T-helper 1 cell (primary cell): ENCODE data around the gene SNURF.
"Not testable (repeated sequence)": the region's sequence is repeated elsewhere in the genome, so short reads cannot be mapped to it uniquely, and the experiment has no call there.

Experiments used
- DNase-seq, 5 donors: peaks; one replicate each; pipeline ENCODE4 v3.0.0-alpha.2; 2012 to 2020
- total RNA-seq, 4 donors: gene quantifications; one replicate each; lab custom pipeline; 2026; lab: John Stamatoyannopoulos, UW

The SNURF gene, protein sequence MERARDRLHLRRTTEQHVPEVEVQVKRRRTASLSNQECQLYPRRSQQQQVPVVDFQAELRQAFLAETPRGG
- 0.27 to 3.1 (median 1.7) reads per million in 4 donors for total RNA-seq

DNA sequence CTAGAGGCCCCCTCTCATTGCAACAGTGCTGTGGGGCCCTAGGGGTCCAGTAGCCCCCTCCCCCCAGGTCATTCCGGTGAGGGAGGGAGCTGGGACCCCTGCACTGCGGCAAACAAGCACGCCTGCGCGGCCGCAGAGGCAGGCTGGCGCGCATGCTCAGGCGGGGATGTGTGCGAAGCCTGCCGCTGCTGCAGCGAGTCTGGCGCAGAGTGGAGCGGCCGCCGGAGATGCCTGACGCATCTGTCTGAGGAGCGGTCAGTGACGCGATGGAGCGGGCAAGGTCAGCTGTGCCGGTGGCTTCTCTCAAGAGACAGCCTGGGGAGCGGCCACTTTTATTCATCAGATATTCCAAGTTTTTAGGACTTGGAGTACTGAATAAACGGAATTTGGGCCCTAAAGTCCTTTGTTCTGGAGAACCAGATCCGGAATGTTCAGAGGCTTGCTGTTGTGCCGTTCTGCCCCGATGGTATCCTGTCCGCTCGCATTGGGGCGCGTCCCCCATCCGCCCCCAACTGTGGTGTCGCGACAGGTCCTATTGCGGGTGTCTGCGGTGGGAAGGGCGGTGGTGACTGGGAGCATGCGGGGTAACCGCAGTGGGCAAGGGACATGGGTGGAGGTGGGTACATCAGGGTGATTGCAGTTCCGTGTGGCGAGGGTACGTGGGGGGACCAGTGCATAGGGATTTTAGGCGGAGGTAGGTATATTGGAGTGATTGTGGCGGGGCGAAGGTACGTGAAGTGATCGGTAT, at the start of gene SNURF, which contains the start of gene SNRPN:
Gene SNURF (plus strand): TSS at position 205 of the 748 bp plus-strand sequence. CDS start 62 bp downstream, at position 267.
Gene SNRPN (plus strand): TSS at position 205 of the 748 bp plus-strand sequence. CDS start 19,467 bp downstream, outside the sequence.
- peak; percentile 35 to 69 (median 46) for DNase-seq

DNA sequence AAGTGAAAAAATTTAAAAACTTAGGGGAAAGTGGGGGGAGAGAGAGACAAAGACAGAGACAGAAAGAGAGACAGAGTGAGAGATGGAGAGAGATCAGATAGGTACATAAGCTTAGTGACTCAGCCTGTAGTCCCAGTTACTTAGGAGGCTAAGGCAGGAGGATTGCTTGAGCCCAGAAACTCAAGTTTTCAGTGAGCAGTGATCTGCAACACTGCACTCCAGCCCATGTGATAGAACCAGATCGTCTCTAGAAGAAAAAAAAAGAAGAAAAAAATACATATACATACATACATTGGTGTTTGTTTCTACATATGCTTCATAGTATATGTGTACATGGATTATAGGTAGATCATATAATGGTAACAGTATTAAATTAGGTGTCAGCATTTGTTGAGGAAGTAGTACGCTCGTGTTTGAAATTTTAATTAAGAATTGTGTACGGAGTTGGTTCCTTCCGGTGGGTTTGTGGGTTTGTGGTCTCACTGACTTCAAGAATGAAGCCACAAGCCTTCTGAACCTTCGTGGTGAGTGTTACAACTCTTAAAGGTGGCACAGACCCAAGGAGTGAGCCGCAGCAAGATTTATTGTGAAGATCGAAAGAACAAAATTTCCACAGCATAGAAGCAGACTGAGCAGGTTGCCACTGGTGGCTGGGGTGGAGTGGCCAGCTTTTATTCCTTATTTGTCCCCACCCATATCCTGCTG, 38.3 kb upstream of the SNURF start:
- DNase-seq, result peak in 2 of 5 donors; percentile 0 to 6

DNA sequence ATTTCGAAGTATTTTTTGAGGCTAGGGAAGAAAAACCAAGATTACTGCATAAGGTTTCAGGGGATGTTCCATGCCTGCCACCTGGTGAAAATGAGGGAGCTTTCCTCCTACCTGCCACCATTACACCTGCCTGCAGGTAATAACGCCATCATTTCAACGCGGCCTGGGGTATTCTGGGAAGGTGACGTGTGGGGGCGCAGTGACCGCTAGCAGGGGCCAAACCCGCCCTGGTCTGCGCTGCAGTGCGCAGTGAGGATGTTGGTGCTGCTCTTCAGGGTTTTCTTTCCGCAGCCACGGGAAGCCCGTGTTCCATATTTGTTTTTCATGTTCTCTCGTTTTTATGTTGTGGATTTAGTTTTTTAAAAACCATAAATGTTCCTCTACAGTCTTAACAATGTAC, 37.4 kb upstream of the SNURF start:
- no peak for DNase-seq

DNA sequence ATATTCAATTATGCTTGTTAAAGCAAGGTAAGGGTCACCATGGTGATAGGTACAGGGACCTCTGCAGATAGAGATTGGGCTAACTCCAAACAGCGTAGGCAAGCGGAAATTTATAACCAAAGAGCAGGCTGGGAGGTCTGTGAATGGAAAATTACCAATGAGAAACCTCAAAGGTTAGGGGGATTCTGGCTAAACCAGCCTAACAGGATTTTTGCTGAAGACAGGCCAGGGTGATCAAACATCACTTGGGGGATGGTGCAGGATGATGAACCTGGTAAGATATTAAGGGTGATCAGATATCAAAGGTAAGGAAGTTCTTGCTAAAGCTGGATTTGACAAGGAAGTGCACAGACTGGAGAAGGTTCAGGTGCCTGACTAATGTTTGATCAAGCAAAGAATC, 35.3 kb upstream of the SNURF start:
- no peak for DNase-seq

DNA sequence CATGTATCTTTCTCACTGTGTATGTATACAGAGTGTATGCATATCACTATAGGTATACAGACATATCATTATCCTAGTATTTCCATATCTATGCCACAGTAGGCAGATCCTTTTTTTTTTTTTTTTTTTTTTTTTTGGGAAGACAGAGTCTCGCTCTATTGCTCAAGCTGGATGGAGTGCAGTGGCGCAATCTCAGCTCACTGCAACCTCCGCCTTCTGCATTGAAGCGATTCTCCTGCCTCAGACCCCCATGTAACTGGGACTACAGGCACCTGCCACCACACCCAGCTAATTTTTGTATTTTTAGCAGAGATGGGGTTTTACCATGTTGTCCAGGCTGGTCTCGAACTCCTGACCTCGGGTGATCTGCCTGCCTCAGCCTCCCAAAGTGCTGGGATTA, 32.0 kb upstream of the SNURF start:
- DNase-seq, result not testable (repeated sequence)

DNA sequence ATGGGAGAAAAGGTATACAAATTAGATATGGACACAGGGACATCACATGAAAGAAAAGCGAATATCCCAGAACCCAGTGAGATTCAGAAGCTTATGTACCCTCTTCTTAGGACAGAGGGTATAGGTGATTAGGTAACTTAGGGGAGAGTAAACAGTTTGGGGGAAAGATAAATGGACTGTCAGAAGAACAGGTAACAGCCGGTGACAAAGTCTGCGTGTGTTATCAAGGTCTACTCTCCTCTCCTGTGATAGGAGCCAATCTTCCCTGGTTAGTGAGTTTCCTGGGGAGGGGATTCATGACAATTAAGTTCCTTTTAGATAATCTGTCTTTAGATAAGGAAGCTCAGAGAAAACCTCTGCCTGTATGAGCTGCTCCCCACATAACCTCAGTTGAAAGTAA, 30.6 kb upstream of the SNURF start:
- DNase-seq, result no peak

DNA sequence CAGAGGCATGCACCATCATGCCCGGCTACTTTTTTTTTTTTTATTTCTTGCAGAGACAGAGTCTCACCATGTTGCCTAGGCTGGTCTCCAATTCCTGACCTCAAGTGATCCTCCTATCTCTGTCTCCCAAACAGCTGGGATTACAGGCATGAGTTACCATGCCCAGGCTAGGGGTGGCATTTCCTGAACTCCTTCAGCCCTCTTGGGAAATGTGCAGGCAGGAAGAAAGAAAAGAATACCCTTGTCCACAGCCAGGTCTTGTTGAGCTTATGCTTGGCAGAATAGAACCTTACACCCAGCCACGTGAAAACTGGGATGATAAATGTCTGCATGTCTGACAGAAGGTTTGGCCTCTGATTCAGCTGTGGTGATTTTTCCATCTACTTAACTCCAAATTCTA, 30.2 kb upstream of the SNURF start:
- no peak for DNase-seq

DNA sequence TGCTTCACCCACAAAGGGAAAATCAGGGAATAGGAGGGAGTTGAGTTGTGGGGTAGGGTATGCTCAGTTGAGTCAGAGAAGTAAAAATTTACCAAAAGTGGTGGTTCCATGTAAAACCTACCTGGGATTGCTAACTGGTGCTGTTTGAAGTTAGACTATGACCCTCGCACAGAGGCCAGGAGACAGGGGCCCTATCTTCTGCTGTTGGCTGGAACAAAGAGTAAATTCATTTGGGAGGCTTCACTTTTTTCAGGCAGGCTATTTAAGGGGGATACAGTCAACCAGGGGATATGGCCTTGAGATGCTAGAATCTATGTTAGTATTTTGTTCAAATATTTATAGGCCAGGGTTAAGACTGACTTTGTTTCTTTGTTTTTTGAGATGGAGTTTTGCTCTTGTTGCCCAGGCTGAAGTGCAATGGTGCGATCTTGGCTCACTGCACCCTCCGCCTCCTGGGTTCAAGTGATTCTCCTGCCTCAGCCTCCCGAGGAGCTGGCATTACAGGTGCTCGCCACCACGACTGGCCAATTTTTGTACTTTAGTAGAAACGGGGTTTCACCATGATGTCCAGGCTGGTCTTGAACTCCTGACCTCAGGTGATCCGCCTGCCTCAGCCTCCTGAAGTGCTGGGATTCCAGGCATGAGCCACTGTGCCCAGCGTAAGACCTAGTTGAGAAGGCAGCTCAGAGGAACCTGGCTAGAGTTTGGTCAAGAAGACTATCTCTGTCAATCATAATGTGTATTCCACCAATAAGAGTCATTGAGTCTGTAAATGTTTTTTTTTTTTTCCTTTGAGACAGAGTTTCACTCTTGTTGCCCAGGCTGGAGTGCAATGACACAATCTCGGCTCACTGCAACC, 22.7 kb upstream of the SNURF start:
- DNase-seq, result not testable (repeated sequence)

DNA sequence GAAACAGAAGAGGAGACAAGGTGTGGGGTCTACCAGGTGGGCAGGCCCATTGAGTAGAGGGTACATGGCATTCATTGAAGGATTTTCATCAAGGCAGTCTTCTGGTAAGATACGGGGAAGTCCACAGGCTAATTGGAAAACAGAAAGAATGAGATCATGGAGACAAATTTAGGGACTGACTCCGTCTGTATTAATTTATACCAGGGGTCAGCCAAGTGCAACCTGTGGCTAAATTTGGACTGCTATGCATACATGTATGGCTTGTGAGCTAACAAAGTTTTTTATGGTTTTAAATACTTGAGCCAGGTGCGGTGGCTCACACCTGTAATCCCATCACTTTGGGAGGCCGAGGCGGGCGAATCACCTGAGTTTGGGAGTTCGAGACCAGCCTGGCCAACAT, 21.1 kb upstream of the SNURF start:
- DNase-seq, result no peak

DNA sequence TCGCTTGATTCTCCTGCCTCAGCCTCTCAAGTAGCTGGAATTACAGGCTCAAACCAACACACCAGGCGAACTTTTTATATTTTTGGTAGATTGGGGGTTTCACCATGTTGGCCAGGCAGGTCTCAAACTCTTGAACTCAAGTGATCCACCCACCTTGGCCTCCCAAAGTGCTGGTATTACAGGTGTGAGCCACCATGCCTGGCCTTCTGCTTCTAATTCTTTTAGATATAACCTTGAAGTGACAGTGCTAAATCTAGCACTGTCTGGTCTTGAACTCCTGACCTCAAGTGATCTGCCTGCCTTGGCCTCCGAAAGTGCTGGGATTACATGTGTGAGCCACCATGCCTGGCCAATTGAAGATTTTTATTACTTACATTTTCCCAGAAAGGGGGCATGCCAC, 16.6 kb upstream of the SNURF start:
- DNase-seq, result not testable (repeated sequence)

DNA sequence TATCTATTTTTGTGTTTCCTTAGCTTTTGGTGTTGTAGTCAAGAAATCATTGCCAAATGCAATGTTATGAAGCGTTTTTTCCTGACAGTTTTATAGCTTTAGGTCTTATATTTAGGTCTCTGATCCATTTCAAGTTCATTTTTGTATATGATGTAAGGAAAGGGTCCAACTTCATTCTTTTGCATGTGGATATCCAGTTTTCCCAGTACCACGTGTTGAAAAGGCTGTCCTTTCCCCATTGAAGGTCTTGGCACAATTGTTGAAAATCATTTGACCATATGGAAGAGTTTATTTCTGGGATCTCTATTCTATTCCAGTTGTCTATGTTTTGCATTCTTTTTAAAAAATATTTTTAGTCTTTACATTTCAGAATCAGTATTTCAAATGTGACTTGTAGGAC, 14.6 kb upstream of the SNURF start:
- no peak for DNase-seq

DNA sequence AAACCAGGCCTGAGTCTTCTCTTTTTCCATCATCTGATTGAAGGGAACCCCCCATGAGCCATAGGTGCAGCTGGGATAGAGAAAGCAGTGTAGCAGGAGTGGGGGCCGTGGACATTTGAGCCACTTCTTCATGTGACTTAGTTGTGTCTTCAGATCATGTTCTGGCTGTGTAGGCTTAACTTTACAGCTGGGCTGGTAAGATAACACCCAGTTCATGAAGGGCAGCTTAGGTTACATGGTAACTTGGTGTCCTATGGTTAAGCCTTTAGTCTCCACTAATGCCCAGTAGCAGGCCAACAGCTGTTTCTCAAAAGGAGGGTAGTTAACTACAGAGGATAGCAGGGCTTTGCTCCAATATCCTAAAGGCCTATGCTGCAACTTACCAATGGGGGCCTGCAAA, 11.4 kb upstream of the SNURF start:
- no peak for DNase-seq

DNA sequence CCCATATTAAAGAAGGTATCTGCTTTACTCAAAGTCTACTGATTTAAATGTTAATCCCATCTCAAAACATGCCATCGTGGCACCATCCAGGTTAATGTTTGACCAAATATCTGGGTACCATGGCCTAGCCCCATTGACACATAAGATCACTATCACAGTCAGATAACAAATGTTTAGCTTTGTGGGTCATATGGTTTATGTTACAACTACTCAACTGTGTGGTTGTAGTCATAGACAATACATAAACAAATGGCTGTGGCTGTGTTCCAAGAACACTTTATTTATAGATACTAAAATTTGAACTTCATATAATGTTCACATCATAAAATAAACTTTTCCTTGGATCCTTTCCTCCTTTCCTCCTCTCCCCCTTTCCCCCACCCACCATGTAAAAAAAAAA, 9.8 kb upstream of the SNURF start:
- DNase-seq, result no peak

DNA sequence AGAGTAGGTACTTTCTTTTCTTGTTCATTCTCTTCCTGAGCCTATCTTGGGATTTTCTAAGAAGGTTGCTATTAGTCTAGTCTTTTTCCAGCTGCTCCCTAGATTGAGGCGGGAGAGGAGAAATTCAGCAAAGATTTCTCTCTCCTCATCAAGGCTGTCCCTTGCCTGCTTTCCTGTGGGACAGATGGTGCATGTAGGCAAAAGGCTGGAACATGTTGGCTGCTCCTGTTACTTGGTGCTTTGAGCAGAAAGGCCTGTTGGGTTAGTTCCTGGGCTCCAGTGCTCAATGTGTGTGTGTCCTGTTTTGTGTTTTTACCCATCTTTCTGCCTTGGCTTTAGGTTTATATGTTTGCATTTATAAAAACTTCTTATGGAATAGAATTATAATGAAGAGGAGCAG, 9.1 kb upstream of the SNURF start:
- no peak for DNase-seq

DNA sequence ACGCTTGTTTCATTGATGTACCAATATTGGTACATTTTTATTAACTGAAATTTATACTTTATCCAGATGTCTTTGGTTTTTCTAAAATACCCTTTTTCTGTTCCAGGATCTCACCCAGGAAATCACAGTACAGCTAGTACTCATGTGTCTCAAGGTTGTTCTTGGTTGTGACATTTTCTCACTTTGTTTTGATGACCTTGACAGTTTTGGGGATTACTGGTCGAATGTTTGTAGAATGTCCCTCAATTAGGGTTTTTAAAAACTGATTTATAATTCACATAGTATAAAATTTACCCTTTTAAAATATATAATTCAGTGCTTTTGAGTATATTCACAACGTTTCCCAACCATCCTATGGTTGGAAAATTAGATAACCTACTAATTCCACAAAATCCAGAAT, 6.3 kb upstream of the SNURF start:
- no peak for DNase-seq

DNA sequence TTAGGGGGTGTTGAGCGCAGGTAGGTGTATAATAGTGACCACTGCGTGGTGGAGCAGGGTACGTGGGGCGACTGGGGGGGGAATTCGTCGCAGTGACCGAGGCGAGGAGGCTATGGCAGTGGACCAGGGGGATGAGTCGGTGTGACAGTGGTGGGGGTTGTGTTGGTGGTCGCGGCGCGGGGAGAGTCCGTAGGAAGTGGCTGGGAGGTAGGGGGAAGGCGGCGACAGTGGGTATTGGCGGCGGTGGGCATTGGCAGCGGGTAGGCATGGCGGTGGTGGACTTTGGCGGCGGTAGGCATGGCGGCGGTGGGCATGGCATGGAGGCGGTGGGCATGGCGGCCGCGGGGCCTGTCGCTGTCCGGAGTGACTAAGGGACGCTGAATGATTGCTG, 739 bp downstream of the SNURF start:
- peak in 3 of 5 donors; percentile 3 to 17 (median 10) for DNase-seq

DNA sequence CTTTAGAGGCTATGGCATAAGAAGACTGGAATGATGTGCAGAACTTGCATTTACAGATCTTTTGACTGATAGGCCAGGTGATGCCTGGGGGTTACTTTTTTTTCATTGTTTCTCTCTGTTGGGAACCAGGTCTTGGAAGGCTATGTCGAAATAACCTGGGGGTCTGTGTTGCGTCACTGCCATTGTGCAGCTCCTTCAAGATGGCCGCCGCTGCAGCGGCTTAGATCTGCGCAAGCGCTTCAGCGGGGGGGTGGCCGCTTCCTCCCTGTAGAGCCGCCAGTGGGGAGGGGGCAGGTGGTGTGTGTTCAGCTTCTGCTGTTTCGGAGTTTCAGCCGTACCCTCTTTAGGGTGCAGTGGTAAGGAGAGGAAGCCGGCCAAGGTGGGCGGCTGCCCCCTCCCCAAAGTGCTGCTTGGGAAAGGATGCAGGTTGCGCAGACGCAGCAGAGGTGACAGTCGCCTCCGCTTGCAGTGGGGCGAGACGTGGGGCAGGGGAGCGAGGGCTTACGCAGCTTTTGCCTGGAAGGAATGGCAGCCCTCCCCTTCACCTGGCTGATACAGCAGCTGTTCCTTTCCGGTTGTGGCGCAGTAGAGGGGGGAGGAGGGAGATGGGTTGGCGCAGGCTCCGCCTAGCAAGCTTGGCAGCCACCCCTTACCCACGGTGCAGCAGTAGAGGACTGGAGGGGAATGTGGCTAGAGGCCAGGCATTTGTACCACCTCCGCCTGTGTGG, 1.5 kb downstream of the SNURF start:
- peak; percentile 43 to 81 (median 71) for DNase-seq

DNA sequence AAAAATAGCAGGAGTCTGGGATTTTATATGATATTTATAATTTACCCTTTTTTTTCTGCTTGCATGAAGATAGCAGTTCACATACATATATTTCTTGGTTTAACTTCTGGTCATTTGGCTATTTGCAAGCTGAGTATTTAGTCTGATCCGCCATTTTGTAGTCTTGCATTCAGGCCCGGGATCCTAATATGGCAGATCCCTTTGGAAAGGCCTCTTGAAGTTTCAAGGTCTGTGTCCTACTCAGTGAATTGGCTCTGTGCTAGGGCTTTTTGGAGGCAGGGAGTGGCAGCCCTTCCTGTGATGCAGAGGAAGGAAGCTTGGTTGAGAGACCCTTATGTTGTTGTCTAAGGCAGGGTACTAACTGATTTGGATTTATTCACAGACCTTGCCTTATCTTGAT, 2.9 kb downstream of the SNURF start:
- DNase-seq, result no peak

DNA sequence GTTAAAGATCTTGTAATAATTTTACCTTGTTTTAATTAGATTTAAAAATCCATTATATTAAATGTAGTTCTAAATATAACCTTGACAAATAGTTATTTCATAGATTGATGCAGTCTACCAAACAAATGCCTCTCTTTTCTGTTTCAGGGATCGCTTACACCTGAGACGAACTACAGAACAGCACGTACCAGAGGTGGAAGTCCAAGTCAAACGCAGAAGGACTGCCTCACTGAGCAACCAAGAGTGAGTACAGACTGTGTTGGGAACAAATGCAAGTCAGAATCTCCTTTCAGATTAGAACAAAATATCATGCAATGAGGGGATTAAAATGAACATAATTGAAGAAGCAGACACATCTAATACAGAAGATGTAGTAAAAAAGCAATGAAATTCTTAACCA, 7.2 kb downstream of the SNURF start:
- no peak for DNase-seq

DNA sequence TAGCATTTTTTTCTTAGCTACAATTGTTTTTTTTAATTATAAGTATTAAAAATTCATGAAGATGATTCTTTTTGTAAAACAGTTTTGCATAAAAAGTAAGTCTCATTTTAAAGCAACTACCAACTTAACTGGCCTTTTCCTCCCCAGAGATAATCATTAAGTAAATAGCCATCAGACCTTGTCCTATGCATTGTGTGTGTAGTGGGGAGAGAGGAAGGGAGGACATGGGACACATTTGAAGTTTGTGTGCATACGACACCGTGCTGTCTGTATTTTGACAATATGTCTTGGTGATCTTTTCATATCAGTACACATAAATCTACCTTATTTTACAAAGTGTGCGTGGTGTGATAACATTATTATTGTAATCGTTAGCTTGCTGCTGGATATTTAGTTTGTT, 8.1 kb downstream of the SNURF start:
- DNase-seq, result no peak

DNA sequence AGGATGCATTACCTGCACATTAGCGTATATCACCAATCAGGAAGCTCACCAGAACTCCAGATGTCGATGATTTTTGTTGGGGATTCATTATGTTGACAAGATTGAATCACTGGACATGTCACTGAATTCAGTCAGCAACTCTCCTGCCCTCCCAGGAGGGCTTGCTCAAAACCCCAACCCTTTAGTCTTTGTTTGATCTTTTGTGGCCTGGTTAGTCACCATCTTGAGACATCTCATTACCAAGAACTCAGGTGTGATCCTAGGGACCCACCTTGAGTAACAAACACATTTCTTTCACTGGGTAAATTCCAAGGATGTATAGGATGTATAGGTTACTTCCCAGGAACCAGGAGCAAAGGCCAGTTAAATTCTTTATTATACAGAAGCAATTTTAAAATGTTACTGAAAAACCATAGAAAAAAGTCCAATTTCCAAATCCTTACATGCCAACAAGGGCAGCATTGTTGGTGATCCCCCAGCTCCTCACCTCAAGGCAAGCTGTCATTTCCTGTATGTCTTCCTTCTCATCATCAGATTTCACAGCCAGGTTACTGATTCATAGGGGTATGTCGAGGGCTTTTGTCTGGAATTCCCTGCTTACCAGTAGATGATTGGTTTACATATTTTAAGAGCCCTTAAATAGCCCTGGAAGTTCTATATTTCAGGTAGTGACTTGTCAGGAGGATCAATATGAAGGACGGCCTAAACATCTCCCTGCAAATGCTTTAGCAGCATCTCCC, 11.7 kb downstream of the SNURF start:
- no peak for DNase-seq

DNA sequence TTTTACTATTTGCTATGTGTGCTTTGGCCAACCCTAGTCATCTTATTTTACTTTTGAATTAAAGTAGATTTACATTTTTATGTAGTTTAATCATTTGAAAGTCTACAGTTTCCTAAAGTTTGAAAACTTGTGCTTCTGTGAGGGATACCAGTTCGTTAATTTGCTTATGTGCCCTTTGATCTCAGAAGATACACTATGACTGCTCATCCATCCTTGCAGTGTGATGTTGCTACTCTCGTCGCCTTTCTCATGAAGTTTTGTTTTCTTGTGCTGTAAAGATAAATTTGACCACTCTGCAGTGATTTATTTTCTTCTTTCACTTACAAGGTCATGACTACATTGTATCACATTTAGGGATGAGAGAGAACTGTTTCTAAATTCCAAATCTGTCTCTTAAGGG, 16.3 kb downstream of the SNURF start:
- no peak for DNase-seq
